Suprapubic skin (tissue), 4 donors: Measurements from ENCODE around the gene RHOA. TPM values are rescaled to one million over a fixed set of nuclear protein-coding genes. Genes with fewer than 3 reads are reported as not detected.

Experiments
- DNase-seq, 2 donors: peaks; one replicate each; pipeline ENCODE4 v3.0.0-alpha.2; 2019; ENCODE audit warnings: low spot score in 2 of 2
- H3K27ac ChIP-seq: fragments of 200-600 bp; sonication (generic); one replicate; pipeline ENCODE4 v1.5.1; 2019
- H3K27me3 ChIP-seq: fragments of 200-600 bp; sonication (generic); one replicate; pipeline ENCODE4 v1.5.1; 2019
- H3K36me3 ChIP-seq: fragments of 200-600 bp; sonication (generic); one replicate; pipeline ENCODE4 v1.5.1; 2019
- H3K4me1 ChIP-seq: fragments of 200-600 bp; sonication (generic); one replicate; pipeline ENCODE4 v1.5.1; 2019
- H3K4me3 ChIP-seq: fragments of 200-600 bp; sonication (generic); one replicate; pipeline ENCODE4 v1.5.1; 2019; ENCODE audit warnings: mild to moderate bottlenecking
- H3K9me3 ChIP-seq: fragments of 200-600 bp; sonication (generic); one replicate; pipeline ENCODE4 v1.5.1; 2019
- CTCF ChIP-seq, 2 donors: fragments of 200-600 bp in 1 of 2; fragments of 450-650 bp in 1 of 2; sonication (generic) in 1 of 2; IDR thresholded peaks; one replicate each; pipeline ENCODE4 v1.5.1; 2016 to 2019; ENCODE audit warnings: antibody characterized with exemption in 2 of 2, mild to moderate bottlenecking in 1 of 2, moderate library complexity in 1 of 2
- EP300 ChIP-seq: sonication (generic); formaldehyde crosslinking; IDR thresholded peaks from one replicate; pipeline ENCODE4 v1.6.1; 2017; ENCODE audit warnings: antibody characterized with exemption
- POLR2A ChIP-seq, 2 donors: fragments of 450-650 bp; IDR thresholded peaks; one replicate each; pipeline ENCODE4 v1.6.1; 2017; ENCODE audit warnings: antibody characterized with exemption in 2 of 2, mild to moderate bottlenecking in 2 of 2, moderate library complexity in 2 of 2
- POLR2AphosphoS5 ChIP-seq, 3 donors: sonication (generic); formaldehyde crosslinking; IDR thresholded peaks; one replicate each; pipeline ENCODE4 v1.6.1; 2017; ENCODE audit warnings: antibody characterized with exemption in 3 of 3
- WGBS: methylation state at CpG from one replicate; pipeline ENCODE4 v1.1.5; 2018; 5-methylcytosine and 5-hydroxymethylcytosine counted together
- total RNA-seq, 4 donors: library from RNA; depleted of rRNA; stranded (reverse); fragments of >200 nt; gene quantifications; one replicate each; pipeline ENCODE4 v1.1.0, GENCODE V29; 2016

Gene RHOA
- total RNA-seq, 4 donors from 2014 or later, result 315 to 373 (median 341) TPM

- DNase-seq, result no peak
- WGBS, result 48% methylated on average over 3 of the region's 3 CpGs
- H3K36me3 ChIP-seq, result no peaks in the 10 kb centered on the region
- H3K9me3 ChIP-seq, result no peaks in the 10 kb centered on the region
- no peaks in the 10 kb centered on the region for H3K4me1 ChIP-seq
- no peaks in the 10 kb centered on the region for H3K27me3 ChIP-seq
- H3K27ac ChIP-seq, result no peak overlapping the region
- TF ChIP-seq POLR2AphosphoS5 (IDR thresholded peaks at IDR 0.05) (no peak), POLR2A (IDR thresholded peaks at IDR 0.05) (no peak), EP300 (no peak), CTCF (IDR thresholded peaks at IDR 0.05) (no peak)
- H3K4me3 ChIP-seq, result no peak overlapping the region
Measured at GRCh38 chr3:49454898-49455681, 43.3 kb upstream of the RHOA start.

- 85% methylated on average over 2 of the region's 2 CpGs for WGBS
- no peaks in the 10 kb centered on the region for H3K27me3 ChIP-seq
- TF ChIP-seq CTCF (IDR thresholded peaks at IDR 0.05), result no peak
- no peak for TF ChIP-seq EP300
- no peak for TF ChIP-seq POLR2AphosphoS5 (IDR thresholded peaks at IDR 0.05)
- no peak for TF ChIP-seq POLR2A (IDR thresholded peaks at IDR 0.05)
- H3K4me1 ChIP-seq, result no peaks in the 10 kb centered on the region
- DNase-seq, result no peak
- H3K27ac ChIP-seq, result no peak overlapping the region
- H3K4me3 ChIP-seq, result no peak overlapping the region
- no peaks in the 10 kb centered on the region for H3K36me3 ChIP-seq
- no peaks in the 10 kb centered on the region for H3K9me3 ChIP-seq
Measured at GRCh38 chr3:49454458-49454857, 42.7 kb upstream of the RHOA start.

GRCh38 chr3:49453621-49454020 lies 41.8 kb upstream of the RHOA start:
- no peak for TF ChIP-seq POLR2A (IDR thresholded peaks at IDR 0.05)
- no peak for TF ChIP-seq CTCF (IDR thresholded peaks at IDR 0.05)
- TF ChIP-seq POLR2AphosphoS5 (IDR thresholded peaks at IDR 0.05), result no peak
- no peak for TF ChIP-seq EP300
- peaks cover 5% of the 10 kb centered on the region for H3K4me1 ChIP-seq
- H3K27ac ChIP-seq, result no peak overlapping the region
- no peaks in the 10 kb centered on the region for H3K9me3 ChIP-seq
- H3K4me3 ChIP-seq, result no peak overlapping the region
- H3K27me3 ChIP-seq, result no peaks in the 10 kb centered on the region
- H3K36me3 ChIP-seq, result no peaks in the 10 kb centered on the region
- DNase-seq, result no peak
- 93% methylated on average over 4 of the region's 4 CpGs for WGBS

- Histone ChIP-seq H3K36me3 (no peaks in the 10 kb centered on the region), H3K9me3 (no peaks in the 10 kb centered on the region), H3K27me3 (no peaks in the 10 kb centered on the region), H3K4me3 (no peak overlapping the region), H3K4me1 (peaks cover 15% of the 10 kb centered on the region), H3K27ac (no peak overlapping the region)
- no peak for DNase-seq
- 94% methylated on average over 5 of the region's 5 CpGs for WGBS
- TF ChIP-seq EP300, result no peak
- no peak for TF ChIP-seq POLR2AphosphoS5 (IDR thresholded peaks at IDR 0.05)
- no peak for TF ChIP-seq CTCF (IDR thresholded peaks at IDR 0.05)
- TF ChIP-seq POLR2A (IDR thresholded peaks at IDR 0.05), result no peak
Measured at GRCh38 chr3:49445391-49445790, 33.6 kb upstream of the RHOA start.

GRCh38 chr3:49434731-49435130 lies 23.0 kb upstream of the RHOA start:
- H3K4me3 ChIP-seq, result no peak overlapping the region
- H3K36me3 ChIP-seq, result no peaks in the 10 kb centered on the region
- no peak overlapping the region for H3K27ac ChIP-seq
- no peaks in the 10 kb centered on the region for H3K27me3 ChIP-seq
- WGBS, result 90% methylated on average over 5 of the region's 5 CpGs
- DNase-seq, result no peak
- no peak for TF ChIP-seq POLR2AphosphoS5 (IDR thresholded peaks at IDR 0.05)
- H3K4me1 ChIP-seq, result peaks cover 2% of the 10 kb centered on the region
- no peaks in the 10 kb centered on the region for H3K9me3 ChIP-seq

- TF ChIP-seq EP300 (no peak), POLR2A (IDR thresholded peaks at IDR 0.05) (no peak), CTCF (IDR thresholded peaks at IDR 0.05) (no peak), POLR2AphosphoS5 (IDR thresholded peaks at IDR 0.05) (no peak)
- 5% methylated on average over 9 of the region's 9 CpGs for WGBS
- H3K27ac ChIP-seq, result peak overlapping the region; percentile 90
- H3K4me1 ChIP-seq, result peaks cover 11% of the 10 kb centered on the region
- no peaks in the 10 kb centered on the region for H3K27me3 ChIP-seq
- peak overlapping the region; percentile 70 for H3K4me3 ChIP-seq
- no peak for DNase-seq
- peaks cover 11% of the 10 kb centered on the region for H3K36me3 ChIP-seq
- H3K9me3 ChIP-seq, result no peaks in the 10 kb centered on the region
Measured at GRCh38 chr3:49428752-49429080, 16.9 kb upstream of the RHOA start.
